Body of pancreas (tissue), 4 donors: Measurements from ENCODE around the gene MED25.

Experiments used
- POLR2A ChIP-seq, 3 donors: fragments of 450-650 bp; IDR thresholded peaks; one replicate each; pipeline ENCODE4 v1.6.1; 2016; ENCODE audit warnings: antibody characterized with exemption in 3 of 3, mild to moderate bottlenecking in 2 of 3
- TF ChIP-seq, protein P1 (sequence below), 7 experiments: fragments of 450-650 bp in 4 of 7; fragments of 200-600 bp in 3 of 7; sonication (generic) in 3 of 7; IDR thresholded peaks; one replicate each; pipeline ENCODE4 v1.5.1; 2016 to 2019; ENCODE audit warnings: antibody characterized with exemption in 7 of 7

DNA sequence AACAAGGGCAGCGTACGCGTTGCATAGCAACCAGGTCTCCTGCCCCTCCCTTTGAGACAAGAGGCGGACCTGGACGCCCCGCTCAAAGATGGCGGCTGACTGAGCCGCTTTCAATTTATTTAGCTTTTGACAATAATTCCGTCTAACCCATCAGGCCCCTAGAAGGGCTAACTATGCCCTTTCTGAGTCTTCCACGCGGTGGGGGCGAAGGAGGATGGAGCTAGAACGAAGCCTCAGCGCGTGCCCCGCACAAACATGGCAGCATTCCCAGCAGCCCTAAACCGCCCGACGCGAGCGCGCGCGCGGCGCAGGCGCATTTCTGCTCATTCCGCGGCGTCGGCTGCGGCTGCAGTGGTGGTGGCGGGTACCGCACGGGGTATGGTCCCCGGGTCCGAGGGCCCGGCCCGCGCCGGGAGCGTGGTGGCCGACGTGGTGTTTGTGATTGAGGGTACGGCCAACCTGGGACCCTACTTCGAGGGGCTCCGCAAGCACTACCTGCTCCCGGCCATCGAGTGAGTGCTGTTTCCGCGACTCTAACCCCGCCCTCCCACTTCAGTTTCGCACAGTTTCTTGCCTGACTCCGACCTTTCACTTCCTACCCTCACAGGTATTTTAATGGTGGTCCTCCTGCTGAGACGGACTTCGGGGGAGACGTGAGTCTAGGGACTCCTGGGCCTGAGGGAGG lies at the start of gene MED25:
- TF ChIP-seq, protein P1, sequence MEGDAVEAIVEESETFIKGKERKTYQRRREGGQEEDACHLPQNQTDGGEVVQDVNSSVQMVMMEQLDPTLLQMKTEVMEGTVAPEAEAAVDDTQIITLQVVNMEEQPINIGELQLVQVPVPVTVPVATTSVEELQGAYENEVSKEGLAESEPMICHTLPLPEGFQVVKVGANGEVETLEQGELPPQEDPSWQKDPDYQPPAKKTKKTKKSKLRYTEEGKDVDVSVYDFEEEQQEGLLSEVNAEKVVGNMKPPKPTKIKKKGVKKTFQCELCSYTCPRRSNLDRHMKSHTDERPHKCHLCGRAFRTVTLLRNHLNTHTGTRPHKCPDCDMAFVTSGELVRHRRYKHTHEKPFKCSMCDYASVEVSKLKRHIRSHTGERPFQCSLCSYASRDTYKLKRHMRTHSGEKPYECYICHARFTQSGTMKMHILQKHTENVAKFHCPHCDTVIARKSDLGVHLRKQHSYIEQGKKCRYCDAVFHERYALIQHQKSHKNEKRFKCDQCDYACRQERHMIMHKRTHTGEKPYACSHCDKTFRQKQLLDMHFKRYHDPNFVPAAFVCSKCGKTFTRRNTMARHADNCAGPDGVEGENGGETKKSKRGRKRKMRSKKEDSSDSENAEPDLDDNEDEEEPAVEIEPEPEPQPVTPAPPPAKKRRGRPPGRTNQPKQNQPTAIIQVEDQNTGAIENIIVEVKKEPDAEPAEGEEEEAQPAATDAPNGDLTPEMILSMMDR (IDR thresholded peaks at IDR 0.05): peak in 4 of 7 experiments; percentile 58 to 67 (median 61)
- peak in 2 of 3 donors; percentile 63 to 77 for TF ChIP-seq POLR2A (IDR thresholded peaks at IDR 0.05)
